ENCODE measurements around the gene DIAPH2. TPM values are rescaled to one million over a fixed set of nuclear protein-coding genes. Genes with fewer than 3 reads are reported as not detected.

DIAPH2 gene
- total and polyA plus RNA-seq, 2 donors (not counting 1 experiment from before 2014, with no cell fraction given): 16.8 to 18.5 TPM

GRCh38 chrX:97636473-97637140 is 952.0 kb downstream of the DIAPH2 start:
- Histone ChIP-seq H3K27me3 (ENCODE audit: control insufficient read depth, insufficient read depth, low read length) (no peaks in the 10 kb centered on the region), H3K9me3 (ENCODE audit: control insufficient read depth, insufficient read depth, low read depth, low read length) (no peaks in the 10 kb centered on the region), H3K27ac (ENCODE audit: insufficient read depth, low read length) (no peak overlapping the region), H3K9ac (ENCODE audit: insufficient read depth, low read length) (no peak overlapping the region), H4K20me1 (ENCODE audit: control insufficient read depth, extremely low read depth, insufficient read depth, low read length) (no peaks in the 10 kb centered on the region), H3K4me3 (replicated peaks in 1 of 4; ENCODE audit: control extremely low read depth in 1 of 4, insufficient read depth in 1 of 4, low read depth in 3 of 4, low read length in 4 of 4) (no peak overlapping the region), H3K79me2 (ENCODE audit: control insufficient read depth, insufficient read depth, low read length) (no peaks in the 10 kb centered on the region), H2AFZ (ENCODE audit: low read length) (no peak overlapping the region), H3K36me3 (ENCODE audit: control insufficient read depth, insufficient read depth, low read length) (no peaks in the 10 kb centered on the region), H3K4me1 (ENCODE audit: control insufficient read depth, extremely low read depth, insufficient read depth, low read length) (no peaks in the 10 kb centered on the region), H3K4me2 (ENCODE audit: extremely low read depth, insufficient read depth, low read length) (no peak overlapping the region)
- DNase-seq (ENCODE audit: low read depth in 2 of 2): peak in 1 of 2 donors; percentile 32
- TF ChIP-seq, protein P1, sequence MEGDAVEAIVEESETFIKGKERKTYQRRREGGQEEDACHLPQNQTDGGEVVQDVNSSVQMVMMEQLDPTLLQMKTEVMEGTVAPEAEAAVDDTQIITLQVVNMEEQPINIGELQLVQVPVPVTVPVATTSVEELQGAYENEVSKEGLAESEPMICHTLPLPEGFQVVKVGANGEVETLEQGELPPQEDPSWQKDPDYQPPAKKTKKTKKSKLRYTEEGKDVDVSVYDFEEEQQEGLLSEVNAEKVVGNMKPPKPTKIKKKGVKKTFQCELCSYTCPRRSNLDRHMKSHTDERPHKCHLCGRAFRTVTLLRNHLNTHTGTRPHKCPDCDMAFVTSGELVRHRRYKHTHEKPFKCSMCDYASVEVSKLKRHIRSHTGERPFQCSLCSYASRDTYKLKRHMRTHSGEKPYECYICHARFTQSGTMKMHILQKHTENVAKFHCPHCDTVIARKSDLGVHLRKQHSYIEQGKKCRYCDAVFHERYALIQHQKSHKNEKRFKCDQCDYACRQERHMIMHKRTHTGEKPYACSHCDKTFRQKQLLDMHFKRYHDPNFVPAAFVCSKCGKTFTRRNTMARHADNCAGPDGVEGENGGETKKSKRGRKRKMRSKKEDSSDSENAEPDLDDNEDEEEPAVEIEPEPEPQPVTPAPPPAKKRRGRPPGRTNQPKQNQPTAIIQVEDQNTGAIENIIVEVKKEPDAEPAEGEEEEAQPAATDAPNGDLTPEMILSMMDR (conservative IDR thresholded peaks at IDR 0.05 in 1 of 2, IDR thresholded peaks at IDR 0.05 in 1 of 2; ENCODE audit: low read depth in 1 of 2, low read length in 2 of 2): no peak
- TF ChIP-seq EZH2 (IDR thresholded peaks at IDR 0.05; ENCODE audit: low read length, missing control alignments): no peak

GRCh38 chrX:97637289-97637688 is 952.6 kb downstream of the DIAPH2 start:
- H3K4me1 ChIP-seq (ENCODE audit: control insufficient read depth, extremely low read depth, insufficient read depth, low read length): no peaks in the 10 kb centered on the region
- H3K9ac ChIP-seq (ENCODE audit: insufficient read depth, low read length): no peak overlapping the region
- no peak overlapping the region for H3K27ac ChIP-seq (ENCODE audit: insufficient read depth, low read length)
- DNase-seq (ENCODE audit: low read depth in 2 of 2): no peak
- no peak overlapping the region for H2AFZ ChIP-seq (ENCODE audit: low read length)
- no peak overlapping the region for H3K4me3 ChIP-seq (replicated peaks in 1 of 4; ENCODE audit: control extremely low read depth in 1 of 4, insufficient read depth in 1 of 4, low read depth in 3 of 4, low read length in 4 of 4)
- no peaks in the 10 kb centered on the region for H3K36me3 ChIP-seq (ENCODE audit: control insufficient read depth, insufficient read depth, low read length)
- H3K27me3 ChIP-seq (ENCODE audit: control insufficient read depth, insufficient read depth, low read length): no peaks in the 10 kb centered on the region
- no peaks in the 10 kb centered on the region for H3K79me2 ChIP-seq (ENCODE audit: control insufficient read depth, insufficient read depth, low read length)
- H3K9me3 ChIP-seq (ENCODE audit: control insufficient read depth, insufficient read depth, low read depth, low read length): no peaks in the 10 kb centered on the region
- no peak overlapping the region for H3K4me2 ChIP-seq (ENCODE audit: extremely low read depth, insufficient read depth, low read length)
- TF ChIP-seq, protein P1 (conservative IDR thresholded peaks at IDR 0.05 in 1 of 2, IDR thresholded peaks at IDR 0.05 in 1 of 2; ENCODE audit: low read depth in 1 of 2, low read length in 2 of 2): no peak
- TF ChIP-seq EZH2 (IDR thresholded peaks at IDR 0.05; ENCODE audit: low read length, missing control alignments): no peak
- no peaks in the 10 kb centered on the region for H4K20me1 ChIP-seq (ENCODE audit: control insufficient read depth, extremely low read depth, insufficient read depth, low read length)

DNA sequence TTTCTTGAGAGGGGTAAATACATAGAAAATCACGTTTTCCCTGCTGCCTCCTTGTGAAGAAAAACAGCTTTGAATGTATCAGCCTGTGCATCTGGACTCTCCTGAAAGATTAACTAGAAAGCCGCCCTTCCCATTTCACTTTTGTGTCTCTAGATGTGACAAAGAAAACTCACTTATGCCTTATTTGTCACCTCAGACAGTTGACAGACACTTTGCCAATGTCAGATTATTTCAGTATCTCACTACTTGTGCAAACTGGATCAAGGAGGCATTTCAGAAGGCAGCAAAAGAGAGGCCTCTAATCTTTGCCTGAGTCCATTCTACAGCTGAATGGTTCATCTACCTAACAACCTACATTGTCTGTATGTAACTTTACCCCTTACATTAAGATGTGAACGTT is 954.0 kb downstream of the DIAPH2 start:
- H3K36me3 ChIP-seq (ENCODE audit: control insufficient read depth, insufficient read depth, low read length): no peaks in the 10 kb centered on the region

More for the DNA sequence above, 954.0 kb downstream of the DIAPH2 start:
- Histone ChIP-seq H4K20me1 (ENCODE audit: control insufficient read depth, extremely low read depth, insufficient read depth, low read length) (no peaks in the 10 kb centered on the region), H3K27ac (ENCODE audit: insufficient read depth, low read length) (no peak overlapping the region), H3K27me3 (ENCODE audit: control insufficient read depth, insufficient read depth, low read length) (no peaks in the 10 kb centered on the region), H2AFZ (ENCODE audit: low read length) (no peak overlapping the region), H3K9me3 (ENCODE audit: control insufficient read depth, insufficient read depth, low read depth, low read length) (no peaks in the 10 kb centered on the region), H3K9ac (ENCODE audit: insufficient read depth, low read length) (no peak overlapping the region), H3K4me2 (ENCODE audit: extremely low read depth, insufficient read depth, low read length) (no peak overlapping the region), H3K79me2 (ENCODE audit: control insufficient read depth, insufficient read depth, low read length) (no peaks in the 10 kb centered on the region), H3K4me3 (replicated peaks in 1 of 4; ENCODE audit: control extremely low read depth in 1 of 4, insufficient read depth in 1 of 4, low read depth in 3 of 4, low read length in 4 of 4) (no peak overlapping the region), H3K4me1 (ENCODE audit: control insufficient read depth, extremely low read depth, insufficient read depth, low read length) (no peaks in the 10 kb centered on the region)
- no peak for TF ChIP-seq EZH2 (IDR thresholded peaks at IDR 0.05; ENCODE audit: low read length, missing control alignments)
- TF ChIP-seq, protein P1 (conservative IDR thresholded peaks at IDR 0.05 in 1 of 2, IDR thresholded peaks at IDR 0.05 in 1 of 2; ENCODE audit: low read depth in 1 of 2, low read length in 2 of 2): no peak
- DNase-seq (ENCODE audit: low read depth in 2 of 2): no peak

Measured in fibroblast of lung (primary cell).